Hematopoietic multipotent progenitor cell treated with erythropoietin and hydrocortisone succinate and interleukin-3 and kit ligand, for 6 days (in vitro differentiated cells): ENCODE data around the gene FAM234A.
A peak's percentile ranks its signal among the peaks of the same experiment; 100 is the strongest.

Experiments used
- DNase-seq: peaks from one replicate; pipeline ENCODE4 v3.0.0-alpha.2; 2015

FAM234A gene

DNA sequence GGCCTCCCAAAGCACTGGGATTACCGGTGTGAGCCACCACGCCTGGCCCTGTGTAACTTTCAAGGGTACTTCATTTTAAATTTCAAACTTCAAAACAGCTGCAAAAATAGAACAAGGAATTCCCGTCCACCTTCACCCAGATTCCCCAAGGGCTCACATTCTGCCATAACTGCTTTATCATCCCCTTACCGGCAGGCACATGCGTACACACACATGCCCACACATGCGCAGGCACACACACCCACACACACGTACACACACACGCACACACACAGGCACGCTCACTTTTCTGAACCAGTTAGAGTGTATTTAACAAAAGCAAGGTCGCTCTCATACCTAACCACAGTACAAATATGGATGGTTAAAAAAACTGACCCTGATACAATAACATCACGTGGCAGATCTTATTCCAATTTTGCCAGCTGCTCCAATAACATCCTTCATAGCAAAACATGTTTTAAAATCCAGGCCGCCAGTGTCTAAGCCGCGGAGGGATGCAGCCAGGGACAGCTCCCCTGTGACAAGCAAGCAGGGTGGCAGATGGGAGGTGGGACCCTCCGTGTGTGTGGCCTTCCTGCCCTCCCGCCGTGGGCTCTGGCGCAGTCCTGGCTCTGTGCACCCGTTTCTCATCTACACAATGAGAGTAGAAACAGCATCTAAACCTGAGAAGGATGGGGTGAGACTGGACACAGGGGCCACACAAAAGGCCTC, 71.5 kb downstream of the FAM234A start:
- no peak for DNase-seq

DNA sequence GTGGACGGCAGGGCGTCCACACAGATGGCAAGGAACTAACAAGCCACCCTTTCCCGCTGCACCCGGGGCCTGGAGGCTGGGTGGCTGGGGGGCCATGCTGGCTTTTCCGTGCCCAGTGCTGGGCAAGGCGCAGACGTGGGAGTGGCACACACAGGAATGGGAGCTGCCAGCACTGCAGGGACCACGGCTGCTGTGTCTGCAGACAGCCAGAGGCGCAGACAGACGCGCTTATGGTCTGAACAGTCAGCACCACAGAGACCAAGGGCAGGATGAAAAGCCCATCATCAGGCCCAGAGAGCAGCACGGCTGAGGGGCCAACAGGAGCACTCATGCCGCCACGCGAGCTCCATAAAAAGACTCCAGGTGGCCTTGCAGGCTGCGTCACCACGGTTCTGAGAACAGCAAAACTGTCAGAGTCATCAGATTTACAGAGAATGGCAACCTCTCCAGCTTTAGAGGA, 72.3 kb downstream of the FAM234A start:
- no peak for DNase-seq

DNA sequence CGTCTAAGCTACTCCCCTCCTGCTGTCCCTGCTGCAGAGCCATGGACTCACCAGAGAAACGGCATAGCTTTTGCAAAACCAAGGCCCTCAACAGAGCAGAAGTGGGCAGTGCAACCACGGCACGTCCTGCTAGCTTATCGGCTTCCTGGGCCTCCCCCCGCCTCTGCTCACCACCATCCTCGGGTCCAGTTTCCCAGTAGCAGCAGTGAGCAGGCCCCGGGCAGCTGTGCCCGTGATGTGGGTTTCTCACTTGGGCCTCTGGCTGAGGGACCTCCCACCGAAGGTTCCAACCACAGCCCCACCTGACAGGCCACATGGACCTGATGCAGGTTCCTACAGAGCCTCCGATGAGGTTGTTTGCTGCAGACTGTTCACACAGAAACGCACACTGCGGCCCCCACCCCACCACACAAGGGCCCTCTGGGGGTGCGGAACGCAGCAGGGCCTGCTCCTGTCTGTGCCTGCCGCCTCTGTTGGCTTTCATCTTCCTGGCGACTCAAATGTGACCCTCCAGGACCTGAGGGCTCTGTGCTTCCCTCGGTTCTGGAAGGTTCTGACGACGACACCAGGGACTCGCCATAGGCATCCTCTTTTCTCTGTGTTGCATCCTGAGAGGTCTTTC, 73.2 kb downstream of the FAM234A start:
- peak; percentile 17 for DNase-seq

DNA sequence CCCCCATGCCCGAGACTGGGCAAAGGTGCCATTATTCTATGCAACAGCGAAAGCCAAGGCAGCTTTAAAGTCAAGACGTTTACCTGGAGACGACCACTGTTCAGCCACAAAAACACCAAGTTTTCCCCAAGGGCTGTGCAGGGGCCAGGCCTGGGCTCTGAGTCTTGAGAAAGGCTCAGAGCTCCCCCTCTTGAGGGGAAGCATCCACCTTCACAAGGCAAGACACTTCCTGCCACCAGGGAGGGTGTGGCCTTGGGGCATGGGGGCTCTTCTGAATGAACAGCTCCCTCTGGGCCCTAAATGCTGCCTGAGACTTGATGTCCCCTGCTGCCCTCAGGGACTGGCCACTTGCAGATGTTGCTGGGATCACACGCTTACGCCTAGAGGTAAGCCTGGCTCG, 74.9 kb downstream of the FAM234A start:
- DNase-seq: peak; percentile 43

DNA sequence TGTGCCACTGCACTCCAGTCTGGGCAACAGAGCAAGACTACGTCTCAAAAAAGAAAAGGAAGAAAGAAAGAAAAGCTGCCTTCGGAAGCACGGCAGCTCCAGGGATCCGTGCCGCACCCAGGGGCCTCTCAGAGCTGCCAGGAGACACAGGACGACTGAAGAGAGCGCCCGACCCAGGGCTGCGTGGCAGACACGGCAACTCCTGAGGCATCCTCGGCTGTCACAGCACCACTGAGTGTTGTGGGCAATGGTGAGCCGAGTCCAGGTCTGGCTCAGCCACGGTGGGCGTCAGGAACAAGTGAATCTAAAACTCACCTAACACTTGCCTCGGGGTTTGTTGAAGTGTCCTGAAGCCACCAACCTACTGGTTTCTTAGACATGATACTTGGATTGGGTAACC, 77.1 kb downstream of the FAM234A start:
- no peak for DNase-seq

DNA sequence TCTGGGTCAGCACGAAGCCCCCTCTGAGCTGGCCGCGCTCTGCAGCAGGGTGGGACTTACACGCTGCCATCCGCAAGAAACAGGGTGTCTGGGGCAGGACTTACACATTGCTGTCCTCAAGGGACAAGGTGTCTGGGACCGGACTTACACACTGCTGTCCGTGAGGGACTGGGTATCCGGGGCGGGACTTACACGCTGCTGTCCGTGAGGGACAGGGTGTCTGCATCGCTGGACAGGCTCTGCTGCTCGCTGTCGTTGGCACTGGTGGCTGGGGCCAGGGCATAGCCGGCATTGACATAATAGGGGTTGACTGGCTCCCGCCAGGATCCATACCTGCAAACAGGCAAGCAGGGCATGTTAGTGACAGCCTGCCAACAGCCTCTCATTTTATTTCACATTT, 79.7 kb downstream of the FAM234A start:
- no peak for DNase-seq

DNA sequence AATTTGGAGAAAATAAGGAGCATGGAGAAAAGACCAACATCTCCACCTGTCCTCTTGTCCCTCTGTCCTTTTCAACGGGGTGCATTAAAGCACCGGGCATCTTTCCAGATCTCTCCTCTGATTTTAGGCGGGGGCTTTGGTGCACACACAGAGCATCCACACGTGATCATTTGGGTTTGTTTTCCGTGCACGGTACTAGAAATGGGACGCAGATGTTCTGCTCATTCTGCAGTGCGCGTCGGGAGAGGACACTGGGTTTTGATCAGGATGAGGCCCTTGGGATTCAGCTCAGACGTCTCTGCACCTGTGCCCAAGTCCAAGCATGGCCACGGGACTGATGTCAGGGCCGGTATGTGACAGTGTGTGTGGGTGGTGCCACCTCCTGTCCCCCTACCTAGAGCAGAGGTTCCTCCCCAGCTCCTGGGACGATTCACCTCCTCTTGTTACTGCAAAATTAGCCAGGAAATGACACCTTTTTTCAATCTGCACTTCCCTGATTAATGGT, 80.2 kb downstream of the FAM234A start:
- no peak for DNase-seq
